Measurements from ENCODE around the gene DCHS1.

- TF ChIP-seq EZH2 (IDR thresholded peaks at IDR 0.05; ENCODE audit: insufficient read depth, poor library complexity, severe bottlenecking) (no peak), EZH2phosphoT487 (IDR thresholded peaks at IDR 0.05; ENCODE audit: insufficient read depth, low read depth) (no peak)
Observed at GRCh38 chr11:6646576-6646917, 9.1 kb downstream of the DCHS1 start.
